GM23338 (cell line): ENCODE data around the gene RMDN3. TPM values are rescaled to one million over a fixed set of nuclear protein-coding genes. Genes with fewer than 3 reads are reported as not detected.

Experiments used
- ATAC-seq: fragments of 200-7000 bp; cut with Tn5 transposase; 3 replicates; pipeline ENCODE4 v1.9.1; 2020
- DNase-seq: peaks from one replicate; pipeline ENCODE4 v3.0.0-alpha.2; 2015; ENCODE audit warnings: low spot score
- H2AFZ ChIP-seq: fragments of 200-600 bp; sonication (generic); 2 replicates; pipeline ENCODE4 v1.8.0; 2016; ENCODE audit warnings: antibody characterized with exemption, mild to moderate bottlenecking, moderate library complexity
- H3F3A ChIP-seq: fragments of 200-600 bp; sonication (generic); replicated peaks from 2 replicates; pipeline ENCODE4 v1.8.0; 2017; ENCODE audit warnings: antibody characterized with exemption, mixed run types, low read depth
- H3K27ac ChIP-seq: fragments of 200-600 bp; sonication (generic); 2 replicates; pipeline ENCODE4 v1.6.1; 2016; ENCODE audit warnings: low read depth
- H3K27me3 ChIP-seq: fragments of 200-600 bp; sonication (generic); 2 replicates; pipeline ENCODE4 v1.8.0; 2016; ENCODE audit warnings: mild to moderate bottlenecking, mixed run types, moderate library complexity; ENCODE audit not compliant: insufficient read depth
- H3K36me3 ChIP-seq: fragments of 200-600 bp; sonication (generic); 2 replicates; pipeline ENCODE4 v1.8.0; 2016; ENCODE audit warnings: mild to moderate bottlenecking; ENCODE audit not compliant: insufficient read depth
- H3K4me1 ChIP-seq: fragments of 200-600 bp; sonication (generic); 2 replicates; pipeline ENCODE4 v1.8.0; 2016; ENCODE audit warnings: mild to moderate bottlenecking, moderate library complexity; ENCODE audit not compliant: insufficient read depth
- H3K4me2 ChIP-seq: fragments of 200-600 bp; sonication (generic); 2 replicates; pipeline ENCODE4 v1.7.1; 2017; ENCODE audit warnings: mixed run types
- H3K4me3 ChIP-seq: fragments of 200-600 bp; sonication (generic); 2 replicates; pipeline ENCODE4 v1.6.1; 2016; ENCODE audit warnings: mixed run types
- H3K79me2 ChIP-seq: fragments of 200-600 bp; sonication (generic); replicated peaks from 2 replicates; pipeline ENCODE4 v1.8.0; 2017; ENCODE audit warnings: mild to moderate bottlenecking; ENCODE audit not compliant: insufficient read depth
- H3K9me2 ChIP-seq: fragments of 200-600 bp; sonication (generic); 2 replicates; pipeline ENCODE4 v1.8.0; 2017; ENCODE audit not compliant: insufficient read depth
- H4K20me1 ChIP-seq: fragments of 200-600 bp; sonication (generic); replicated peaks from 2 replicates; pipeline ENCODE4 v1.8.0; 2017; ENCODE audit warnings: mild to moderate bottlenecking; ENCODE audit not compliant: insufficient read depth
- H3K27ac Mint-ChIP-seq: 2 replicates; pipeline ENCODE4 v1.8.0; 2020; ENCODE audit warnings: inconsistent platforms, mild to moderate bottlenecking, moderate library complexity, mixed read lengths
- H3K27me3 Mint-ChIP-seq: 3 replicates; pipeline ENCODE4 v1.8.0; 2022; ENCODE audit warnings: low read depth, mild to moderate bottlenecking, moderate library complexity, mixed read lengths, inconsistent platforms; ENCODE audit not compliant: insufficient read depth, poor library complexity
- H3K36me3 Mint-ChIP-seq: 3 replicates; pipeline ENCODE4 v1.8.0; 2021; ENCODE audit warnings: low read depth, mild to moderate bottlenecking, inconsistent platforms, moderate library complexity, mixed read lengths
- H3K4me1 Mint-ChIP-seq: 3 replicates; pipeline ENCODE4 v1.8.0; 2020; ENCODE audit warnings: mild to moderate bottlenecking, inconsistent platforms, mixed read lengths
- H3K4me3 Mint-ChIP-seq: 3 replicates; pipeline ENCODE4 v1.8.0; 2021; ENCODE audit warnings: moderate library complexity, mild to moderate bottlenecking, inconsistent platforms, mixed read lengths
- H3K9me3 Mint-ChIP-seq: 3 replicates; pipeline ENCODE4 v1.8.0; 2020; ENCODE audit warnings: moderate library complexity, mild to moderate bottlenecking, inconsistent platforms, mixed read lengths
- POLR2AphosphoS5 ChIP-seq: IDR thresholded peaks from 2 replicates; pipeline ENCODE4 v1.6.1; 2016; ENCODE audit warnings: antibody characterized with exemption, low read depth
- ZNF331 ChIP-seq: fragments of 250-450 bp; sonication (Bioruptor Pico); IDR thresholded peaks from 2 replicates; pipeline ENCODE4 v1.5.0; 2020; ENCODE audit warnings: low read depth, mild to moderate bottlenecking, moderate library complexity
- polyA plus RNA-seq: library from polyadenylated mRNA; unstranded; fragments of >200 nt; fragmentation: Nextera tagmentation; extraction: Ambion mirVana; gene quantifications from 2 replicates; pipeline ENCODE4 v1.2.1, GENCODE V29; 2016
- total RNA-seq: library from RNA; depleted of rRNA; stranded (reverse); fragments of >200 nt; shearing (Covaris generic); gene quantifications from 2 replicates; pipeline ENCODE4 v1.2.3, GENCODE V29; 2014
- TF ChIP-seq, protein P1 (sequence below): fragments of 250-450 bp; sonication (Bioruptor Pico); IDR thresholded peaks from 2 replicates; pipeline ENCODE4 v1.5.0; 2020; ENCODE audit warnings: mild to moderate bottlenecking, moderate library complexity
- TF ChIP-seq, protein P2 (sequence below): IDR thresholded peaks from 2 replicates; pipeline ENCODE4 v1.6.1; 2016; ENCODE audit warnings: antibody characterized with exemption

RMDN3 gene
- total and polyA plus RNA-seq, 2 experiments from 2014 or later: 15.6 to 17.0 TPM

DNA sequence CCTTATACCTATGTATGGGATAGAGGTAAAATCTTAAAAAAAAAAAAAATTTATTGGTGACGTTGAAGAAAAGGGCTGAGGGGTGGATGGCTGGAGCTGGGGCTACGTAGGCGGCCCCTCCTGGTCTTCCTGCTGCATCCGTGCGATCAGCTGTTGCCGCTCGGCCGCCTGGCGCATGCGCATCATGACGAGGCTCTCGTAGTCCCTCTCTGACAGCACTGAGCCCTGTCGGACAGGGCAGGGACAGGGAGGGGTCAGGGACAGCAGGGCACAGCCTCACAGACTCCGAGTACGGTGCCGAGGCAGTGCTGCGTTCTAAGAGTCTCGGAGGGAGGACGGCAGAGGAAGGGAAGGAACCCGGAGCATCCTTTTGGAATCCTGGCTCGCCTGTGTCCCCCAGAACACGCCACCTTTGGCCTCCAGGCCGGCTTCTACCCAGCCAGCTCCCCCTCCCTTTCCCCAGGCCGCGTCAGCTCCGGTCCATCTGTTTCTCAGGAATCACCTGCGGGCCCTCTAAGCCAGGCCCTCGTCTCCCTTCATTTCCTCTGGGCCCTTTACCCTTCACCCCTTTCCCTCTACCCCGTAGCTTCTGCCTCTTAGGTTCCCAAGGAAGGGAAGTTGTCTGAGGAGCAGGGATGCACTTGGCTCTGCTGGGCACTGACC is 12.9 kb upstream of the RMDN3 start (continued):
- TF ChIP-seq, protein P1, sequence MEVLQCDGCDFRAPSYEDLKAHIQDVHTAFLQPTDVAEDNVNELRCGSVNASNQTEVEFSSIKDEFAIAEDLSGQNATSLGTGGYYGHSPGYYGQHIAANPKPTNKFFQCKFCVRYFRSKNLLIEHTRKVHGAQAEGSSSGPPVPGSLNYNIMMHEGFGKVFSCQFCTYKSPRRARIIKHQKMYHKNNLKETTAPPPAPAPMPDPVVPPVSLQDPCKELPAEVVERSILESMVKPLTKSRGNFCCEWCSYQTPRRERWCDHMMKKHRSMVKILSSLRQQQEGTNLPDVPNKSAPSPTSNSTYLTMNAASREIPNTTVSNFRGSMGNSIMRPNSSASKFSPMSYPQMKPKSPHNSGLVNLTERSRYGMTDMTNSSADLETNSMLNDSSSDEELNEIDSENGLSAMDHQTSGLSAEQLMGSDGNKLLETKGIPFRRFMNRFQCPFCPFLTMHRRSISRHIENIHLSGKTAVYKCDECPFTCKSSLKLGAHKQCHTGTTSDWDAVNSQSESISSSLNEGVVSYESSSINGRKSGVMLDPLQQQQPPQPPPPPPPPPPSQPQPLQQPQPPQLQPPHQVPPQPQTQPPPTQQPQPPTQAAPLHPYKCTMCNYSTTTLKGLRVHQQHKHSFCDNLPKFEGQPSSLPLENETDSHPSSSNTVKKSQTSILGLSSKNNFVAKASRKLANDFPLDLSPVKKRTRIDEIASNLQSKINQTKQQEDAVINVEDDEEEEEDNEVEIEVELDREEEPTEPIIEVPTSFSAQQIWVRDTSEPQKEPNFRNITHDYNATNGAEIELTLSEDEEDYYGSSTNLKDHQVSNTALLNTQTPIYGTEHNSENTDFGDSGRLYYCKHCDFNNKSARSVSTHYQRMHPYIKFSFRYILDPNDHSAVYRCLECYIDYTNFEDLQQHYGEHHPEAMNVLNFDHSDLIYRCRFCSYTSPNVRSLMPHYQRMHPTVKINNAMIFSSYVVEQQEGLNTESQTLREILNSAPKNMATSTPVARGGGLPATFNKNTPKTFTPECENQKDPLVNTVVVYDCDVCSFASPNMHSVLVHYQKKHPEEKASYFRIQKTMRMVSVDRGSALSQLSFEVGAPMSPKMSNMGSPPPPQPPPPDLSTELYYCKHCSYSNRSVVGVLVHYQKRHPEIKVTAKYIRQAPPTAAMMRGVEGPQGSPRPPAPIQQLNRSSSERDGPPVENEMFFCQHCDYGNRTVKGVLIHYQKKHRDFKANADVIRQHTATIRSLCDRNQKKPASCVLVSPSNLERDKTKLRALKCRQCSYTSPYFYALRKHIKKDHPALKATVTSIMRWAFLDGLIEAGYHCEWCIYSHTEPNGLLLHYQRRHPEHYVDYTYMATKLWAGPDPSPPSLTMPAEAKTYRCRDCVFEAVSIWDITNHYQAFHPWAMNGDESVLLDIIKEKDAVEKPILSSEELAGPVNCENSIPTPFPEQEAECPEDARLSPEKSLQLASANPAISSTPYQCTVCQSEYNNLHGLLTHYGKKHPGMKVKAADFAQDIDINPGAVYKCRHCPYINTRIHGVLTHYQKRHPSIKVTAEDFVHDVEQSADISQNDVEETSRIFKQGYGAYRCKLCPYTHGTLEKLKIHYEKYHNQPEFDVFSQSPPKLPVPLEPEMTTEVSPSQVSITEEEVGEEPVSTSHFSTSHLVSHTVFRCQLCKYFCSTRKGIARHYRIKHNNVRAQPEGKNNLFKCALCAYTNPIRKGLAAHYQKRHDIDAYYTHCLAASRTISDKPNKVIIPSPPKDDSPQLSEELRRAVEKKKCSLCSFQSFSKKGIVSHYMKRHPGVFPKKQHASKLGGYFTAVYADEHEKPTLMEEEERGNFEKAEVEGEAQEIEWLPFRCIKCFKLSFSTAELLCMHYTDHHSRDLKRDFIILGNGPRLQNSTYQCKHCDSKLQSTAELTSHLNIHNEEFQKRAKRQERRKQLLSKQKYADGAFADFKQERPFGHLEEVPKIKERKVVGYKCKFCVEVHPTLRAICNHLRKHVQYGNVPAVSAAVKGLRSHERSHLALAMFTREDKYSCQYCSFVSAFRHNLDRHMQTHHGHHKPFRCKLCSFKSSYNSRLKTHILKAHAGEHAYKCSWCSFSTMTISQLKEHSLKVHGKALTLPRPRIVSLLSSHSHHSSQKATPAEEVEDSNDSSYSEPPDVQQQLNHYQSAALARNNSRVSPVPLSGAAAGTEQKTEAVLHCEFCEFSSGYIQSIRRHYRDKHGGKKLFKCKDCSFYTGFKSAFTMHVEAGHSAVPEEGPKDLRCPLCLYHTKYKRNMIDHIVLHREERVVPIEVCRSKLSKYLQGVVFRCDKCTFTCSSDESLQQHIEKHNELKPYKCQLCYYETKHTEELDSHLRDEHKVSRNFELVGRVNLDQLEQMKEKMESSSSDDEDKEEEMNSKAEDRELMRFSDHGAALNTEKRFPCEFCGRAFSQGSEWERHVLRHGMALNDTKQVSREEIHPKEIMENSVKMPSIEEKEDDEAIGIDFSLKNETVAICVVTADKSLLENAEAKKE (CRISPR knock-in tag): no peak
- TF ChIP-seq, protein P2, sequence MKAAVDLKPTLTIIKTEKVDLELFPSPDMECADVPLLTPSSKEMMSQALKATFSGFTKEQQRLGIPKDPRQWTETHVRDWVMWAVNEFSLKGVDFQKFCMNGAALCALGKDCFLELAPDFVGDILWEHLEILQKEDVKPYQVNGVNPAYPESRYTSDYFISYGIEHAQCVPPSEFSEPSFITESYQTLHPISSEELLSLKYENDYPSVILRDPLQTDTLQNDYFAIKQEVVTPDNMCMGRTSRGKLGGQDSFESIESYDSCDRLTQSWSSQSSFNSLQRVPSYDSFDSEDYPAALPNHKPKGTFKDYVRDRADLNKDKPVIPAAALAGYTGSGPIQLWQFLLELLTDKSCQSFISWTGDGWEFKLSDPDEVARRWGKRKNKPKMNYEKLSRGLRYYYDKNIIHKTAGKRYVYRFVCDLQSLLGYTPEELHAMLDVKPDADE: no peak

DNA sequence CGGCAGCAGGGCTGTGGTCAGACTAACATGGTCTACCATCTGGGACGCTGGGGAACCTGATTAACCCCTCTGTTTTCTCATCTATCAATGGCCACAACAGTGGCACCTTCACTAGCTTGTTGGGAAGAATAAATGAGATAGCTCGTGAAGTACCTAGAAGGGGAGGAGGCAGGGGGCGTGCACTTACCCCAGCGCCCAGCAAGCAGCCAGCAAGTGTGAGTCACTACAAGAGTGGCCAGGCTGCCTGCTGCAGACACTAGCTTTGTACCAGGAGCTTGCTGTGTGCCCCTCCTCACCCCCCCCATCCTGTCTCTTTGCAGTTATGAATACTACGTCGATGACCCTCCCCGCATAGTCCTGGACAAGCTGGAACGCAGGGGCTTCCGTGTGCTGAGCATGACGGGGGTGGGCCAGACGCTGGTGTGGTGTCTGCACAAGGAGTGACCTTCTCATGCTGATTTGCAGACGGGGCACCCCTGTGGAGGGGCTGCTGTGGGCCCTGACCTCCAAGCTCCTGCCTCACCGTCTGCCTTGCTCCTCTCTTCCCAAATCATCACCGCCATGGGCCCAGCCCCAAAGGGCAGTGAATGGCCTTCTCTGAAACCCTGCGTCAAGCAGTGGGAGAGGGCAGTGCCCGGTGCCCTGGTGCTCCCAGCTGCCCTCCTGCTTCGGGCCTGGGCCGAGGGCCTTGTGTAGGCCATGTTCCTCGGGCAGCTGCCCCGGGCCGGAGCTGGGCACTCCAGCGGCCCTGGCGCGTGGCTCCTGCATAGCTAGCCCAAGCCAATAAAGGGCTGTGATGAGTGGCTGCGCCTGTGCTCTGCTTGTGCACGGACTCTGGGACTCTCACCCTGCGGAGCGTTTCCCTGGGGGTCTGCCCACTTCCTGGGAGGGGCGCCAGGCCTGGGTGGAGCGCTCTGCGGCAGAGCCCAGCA is 12.1 kb upstream of the RMDN3 start:
- Histone ChIP-seq H3K9me2 (no peaks in the 10 kb centered on the region), H3K27me3 (0 out of 2 replicates have a peak, but pooled peaks cover 4% of the 10 kb centered on the region), H3K4me1 (peaks cover 23% of the 10 kb centered on the region), H2AFZ (no peak overlapping the region), H3K27ac (no peak overlapping the region), H4K20me1 (no peaks in the 10 kb centered on the region), H3K36me3 (no peaks in the 10 kb centered on the region), H3K79me2 (no peaks in the 10 kb centered on the region), H3F3A (peaks cover 15% of the 10 kb centered on the region), H3K4me2 (no peak overlapping the region), H3K4me3 (no peak overlapping the region)
- peaks cover 26% of the 10 kb centered on the region for H3K27me3 Mint-ChIP-seq
- no peaks in the 10 kb centered on the region for H3K9me3 Mint-ChIP-seq
- no peaks in the 10 kb centered on the region for H3K36me3 Mint-ChIP-seq
- H3K27ac Mint-ChIP-seq: no peak overlapping the region
- peaks cover 41% of the 10 kb centered on the region for H3K4me1 Mint-ChIP-seq
- no peak overlapping the region for H3K4me3 Mint-ChIP-seq
- DNase-seq (peak; percentile 23), ATAC-seq (no peak)
- TF ChIP-seq, protein P1 (CRISPR knock-in tag): no peak
- no peak for TF ChIP-seq POLR2AphosphoS5
- no peak for TF ChIP-seq ZNF331 (CRISPR knock-in tag)
